ENCODE data around the gene FAHD1. TPM values are rescaled to one million over a fixed set of nuclear protein-coding genes. Genes with fewer than 3 reads are reported as not detected.

The FAHD1 gene
- total RNA-seq, 2 experiments from 2014 or later = 4.1 to 4.5 TPM

GRCh38 chr16:1786242-1787055, 40.6 kb upstream of the FAHD1 start:
- H3K9me3 ChIP-seq (ENCODE audit: control insufficient read depth in 1 of 2, insufficient read depth in 1 of 2, low read length in 2 of 2) = peaks cover 0 to 6% of the 10 kb centered on the region in 2 experiments
- peaks cover 39% of the 10 kb centered on the region for H3K4me1 ChIP-seq (ENCODE audit: insufficient read depth, low read length)
- peaks cover 25% of the 10 kb centered on the region for H3K36me3 Mint-ChIP-seq (ENCODE audit: low read depth)
- peaks cover 22% of the 10 kb centered on the region for H3K4me1 Mint-ChIP-seq (ENCODE audit: low read depth)
- ChIA-PET POLR2A (no interaction called here), CTCF (no interaction called here)
- no peaks in the 10 kb centered on the region for H3K9me3 Mint-ChIP-seq
- no peak overlapping the region for H3K4me3 Mint-ChIP-seq
- TF ChIP-seq CTCF (IDR thresholded peaks at IDR 0.05) = no peak
- H3K27ac Mint-ChIP-seq = no peak overlapping the region
- intact Hi-C loops (cut with DNase I, micrococcal nuclease) = loop anchor here in 1 of 2 experiments (10.0 kb wide), 2 partner anchors 482 to 1382 kb away; partner anchors contain the start of genes DECR2 and UBE2I
- H3K27me3 Mint-ChIP-seq = no peaks in the 10 kb centered on the region
- ATAC-seq (ENCODE audit: poor library complexity) (no peak), DNase-seq (peak in 2 of 14 experiments; percentile 5 to 33)
- H3K36me3 ChIP-seq (ENCODE audit: insufficient read depth, low read length) = peaks cover 38% of the 10 kb centered on the region
- H3K4me3 ChIP-seq (ENCODE audit: low read length) = no peak overlapping the region
- H3K27me3 ChIP-seq (ENCODE audit: control insufficient read depth in 1 of 2, insufficient read depth in 2 of 2, low read length in 2 of 2) = no peaks in the 10 kb centered on the region
- no peak overlapping the region for H3K27ac ChIP-seq (ENCODE audit: low read depth in 1 of 2, low read length in 2 of 2)

GRCh38 chr16:1787056-1787321, 40.0 kb upstream of the FAHD1 start:
- ChIA-PET POLR2A (no interaction called here), CTCF (no interaction called here)
- no peaks in the 10 kb centered on the region for H3K9me3 Mint-ChIP-seq
- Histone ChIP-seq H3K4me3 (ENCODE audit: low read length) (no peak overlapping the region), H3K36me3 (ENCODE audit: insufficient read depth, low read length) (peaks cover 38% of the 10 kb centered on the region), H3K27me3 (ENCODE audit: control insufficient read depth in 1 of 2, insufficient read depth in 2 of 2, low read length in 2 of 2) (no peaks in the 10 kb centered on the region), H3K9me3 (ENCODE audit: control insufficient read depth in 1 of 2, insufficient read depth in 1 of 2, low read length in 2 of 2) (peaks cover 0 to 6% of the 10 kb centered on the region in 2 experiments), H3K4me1 (ENCODE audit: insufficient read depth, low read length) (peaks cover 35% of the 10 kb centered on the region), H3K27ac (ENCODE audit: low read depth in 1 of 2, low read length in 2 of 2) (no peak overlapping the region)
- peaks cover 20% of the 10 kb centered on the region for H3K36me3 Mint-ChIP-seq (ENCODE audit: low read depth)
- DNase-seq (peak in 1 of 14 experiments; percentile 3), ATAC-seq (ENCODE audit: poor library complexity) (no peak)
- no peak overlapping the region for H3K27ac Mint-ChIP-seq
- peaks cover 17% of the 10 kb centered on the region for H3K4me1 Mint-ChIP-seq (ENCODE audit: low read depth)
- intact Hi-C loops (cut with DNase I, micrococcal nuclease) = loop anchor here in 1 of 2 experiments (10.0 kb wide), 2 partner anchors 482 to 1382 kb away; partner anchors contain the start of genes DECR2 and UBE2I
- H3K27me3 Mint-ChIP-seq = no peaks in the 10 kb centered on the region
- H3K4me3 Mint-ChIP-seq = no peak overlapping the region
- TF ChIP-seq CTCF (IDR thresholded peaks at IDR 0.05) = no peak

GRCh38 chr16:1787322-1788094, 39.5 kb upstream of the FAHD1 start:
- Mint-ChIP-seq H3K9me3 (no peaks in the 10 kb centered on the region), H3K4me1 (ENCODE audit: low read depth) (peaks cover 14% of the 10 kb centered on the region), H3K36me3 (ENCODE audit: low read depth) (peaks cover 17% of the 10 kb centered on the region), H3K4me3 (no peak overlapping the region), H3K27me3 (no peaks in the 10 kb centered on the region), H3K27ac (no peak overlapping the region)
- no peak overlapping the region for H3K4me3 ChIP-seq (ENCODE audit: low read length)
- H3K4me1 ChIP-seq (ENCODE audit: insufficient read depth, low read length) = peaks cover 35% of the 10 kb centered on the region
- H3K27ac ChIP-seq (ENCODE audit: low read depth in 1 of 2, low read length in 2 of 2) = no peak overlapping the region
- H3K27me3 ChIP-seq (ENCODE audit: control insufficient read depth in 1 of 2, insufficient read depth in 2 of 2, low read length in 2 of 2) = no peaks in the 10 kb centered on the region
- H3K9me3 ChIP-seq (ENCODE audit: control insufficient read depth in 1 of 2, insufficient read depth in 1 of 2, low read length in 2 of 2) = peaks cover 0 to 6% of the 10 kb centered on the region in 2 experiments
- TF ChIP-seq CTCF (IDR thresholded peaks at IDR 0.05) = no peak
- intact Hi-C loops (cut with DNase I, micrococcal nuclease) = loop anchor here in 1 of 2 experiments (10.0 kb wide), 2 partner anchors 483 to 1383 kb away; partner anchors contain the start of genes DECR2 and UBE2I
- H3K36me3 ChIP-seq (ENCODE audit: insufficient read depth, low read length) = peaks cover 38% of the 10 kb centered on the region
- no peak for DNase-seq
- no peak for ATAC-seq (ENCODE audit: poor library complexity)
- ChIA-PET CTCF (no interaction called here), POLR2A (no interaction called here)
